MM.1S (cell line): Measurements from ENCODE around the gene DIS3L2.

Source experiments
- DNase-seq: peaks from one replicate; pipeline ENCODE4 v3.0.0-alpha.2; 2015
- H2AFZ ChIP-seq: fragments of 300-600 bp; sonication (generic); 2 replicates; pipeline ENCODE4 v1.6.0; 2016; ENCODE audit warnings: antibody characterized with exemption, low read length
- H3F3A ChIP-seq: fragments of 300-600 bp; sonication (generic); 2 replicates; pipeline ENCODE4 v1.6.1; 2016; ENCODE audit warnings: mild to moderate bottlenecking, antibody characterized with exemption, low read length, moderate library complexity, mixed read lengths; ENCODE audit not compliant: insufficient read depth
- H3K27ac ChIP-seq: fragments of 300-600 bp; sonication (generic); 2 replicates; pipeline ENCODE4 v1.5.1; 2016; ENCODE audit warnings: mild to moderate bottlenecking, low read length
- H3K27me3 ChIP-seq: fragments of 300-600 bp; sonication (generic); replicated peaks from 2 replicates; pipeline ENCODE4 v1.6.0; 2016; ENCODE audit warnings: low read length; ENCODE audit not compliant: insufficient read depth
- H3K36me3 ChIP-seq: fragments of 300-600 bp; sonication (generic); replicated peaks from 2 replicates; pipeline ENCODE4 v1.6.1; 2016; ENCODE audit warnings: mild to moderate bottlenecking, low read length, mixed read lengths; ENCODE audit not compliant: insufficient read depth
- H3K4me1 ChIP-seq: fragments of 300-600 bp; sonication (generic); 2 replicates; pipeline ENCODE4 v1.6.1; 2016; ENCODE audit warnings: low read length, mixed read lengths
- H3K4me2 ChIP-seq: fragments of 300-600 bp; sonication (generic); 2 replicates; pipeline ENCODE4 v1.6.0; 2016; ENCODE audit warnings: low read depth, low read length
- H3K4me3 ChIP-seq: fragments of 300-600 bp; sonication (generic); 2 replicates; pipeline ENCODE4 v1.5.1; 2016; ENCODE audit warnings: low read length, mixed read lengths
- H3K79me2 ChIP-seq: fragments of 300-600 bp; sonication (generic); 2 replicates; pipeline ENCODE4 v1.6.1; 2016; ENCODE audit warnings: mixed run types, low read length, mixed read lengths
- H3K9ac ChIP-seq: fragments of 300-600 bp; sonication (generic); 2 replicates; pipeline ENCODE4 v1.6.1; 2016; ENCODE audit warnings: low read length, mixed read lengths
- H3K9me2 ChIP-seq: fragments of 300-600 bp; sonication (generic); replicated peaks from 2 replicates; pipeline ENCODE4 v1.6.1; 2016; ENCODE audit warnings: mild to moderate bottlenecking, low read length, mixed read lengths; ENCODE audit not compliant: insufficient read depth
- H3K9me3 ChIP-seq: fragments of 300-600 bp; sonication (generic); replicated peaks from 2 replicates; pipeline ENCODE4 v1.6.1; 2016; ENCODE audit warnings: mild to moderate bottlenecking, low read length, mixed read lengths; ENCODE audit not compliant: insufficient read depth
- H4K20me1 ChIP-seq: fragments of 300-600 bp; sonication (generic); 2 replicates; pipeline ENCODE4 v1.6.1; 2016; ENCODE audit warnings: mild to moderate bottlenecking, low read length, moderate library complexity, mixed read lengths; ENCODE audit not compliant: insufficient read depth
- EZH2 ChIP-seq: fragments of 300-600 bp; sonication (generic); optimal IDR thresholded peaks from 2 replicates; pipeline ENCODE3; 2017; ENCODE audit warnings: low read depth, mild to moderate bottlenecking, antibody characterized with exemption, low read length, mixed read lengths
- EZH2phosphoT487 ChIP-seq: fragments of 300-600 bp; sonication (generic); IDR thresholded peaks from 2 replicates; pipeline ENCODE4 v1.6.1; 2018; ENCODE audit warnings: antibody characterized with exemption, low read length
- TF ChIP-seq, protein P1 (sequence below): fragments of 300-600 bp; sonication (generic); IDR thresholded peaks from 2 replicates; pipeline ENCODE4 v1.5.1; 2016; ENCODE audit warnings: antibody characterized with exemption, low read length, mixed read lengths

The DIS3L2 gene

DNA sequence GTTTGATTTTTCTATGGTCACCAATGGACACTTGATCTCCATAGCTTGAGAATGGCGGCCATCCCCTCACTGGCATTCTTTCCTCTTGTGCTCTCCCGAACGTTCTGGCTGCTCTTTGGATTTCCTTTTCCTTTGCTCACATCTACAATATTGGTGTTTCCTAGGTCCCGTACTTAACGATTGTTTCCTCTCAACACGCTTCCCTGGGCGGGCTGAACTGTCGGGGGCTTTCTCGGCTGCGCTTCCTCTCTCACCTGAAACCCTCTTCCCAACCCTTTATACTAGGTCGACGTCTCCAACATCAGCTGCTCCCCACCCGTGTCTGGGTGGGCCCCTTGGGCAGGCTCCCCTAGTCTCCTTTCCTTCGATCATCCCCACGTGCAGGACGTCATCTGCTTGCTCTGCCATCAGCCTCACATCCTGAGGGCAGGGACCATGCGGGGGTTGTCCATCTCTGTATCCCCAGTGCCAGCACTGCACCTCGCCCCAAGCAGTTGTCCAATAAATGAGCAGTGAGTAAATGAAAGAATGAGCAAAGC lies 634 bp upstream of the DIS3L2 start:
- H4K20me1 ChIP-seq = no peaks in the 10 kb centered on the region

DNA sequence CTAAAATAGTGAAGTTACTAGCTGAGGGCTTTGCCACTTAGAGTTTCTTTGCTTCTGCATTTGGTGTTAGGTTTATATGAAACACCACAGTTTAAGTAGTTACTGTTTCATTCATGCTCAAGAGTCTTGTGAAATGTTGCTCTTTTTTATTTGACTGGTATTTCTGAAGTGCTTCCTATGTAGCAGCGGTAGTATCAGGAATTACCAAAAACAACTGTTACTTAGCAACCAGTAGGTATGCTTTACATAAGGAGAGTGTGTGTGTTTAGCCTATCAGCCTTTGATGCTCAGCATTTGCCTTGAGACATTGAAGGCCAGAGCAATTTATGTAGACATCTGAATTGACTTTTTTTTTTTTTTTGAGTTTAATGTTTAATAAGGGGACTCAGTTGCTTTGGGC lies 3.6 kb downstream of the DIS3L2 start:
- H3K4me3 ChIP-seq = no peak overlapping the region
- no peak overlapping the region for H3K9ac ChIP-seq
- no peaks in the 10 kb centered on the region for H3K27me3 ChIP-seq
- H3K4me2 ChIP-seq = no peak overlapping the region
- DNase-seq = no peak
- peaks cover 82% of the 10 kb centered on the region for H3K79me2 ChIP-seq
- no peaks in the 10 kb centered on the region for H4K20me1 ChIP-seq
- no peak overlapping the region for H3K27ac ChIP-seq
- H3K36me3 ChIP-seq = no peaks in the 10 kb centered on the region
- peaks cover 3% of the 10 kb centered on the region for H3K4me1 ChIP-seq
- H2AFZ ChIP-seq = no peak overlapping the region
- H3K9me2 ChIP-seq = no peaks in the 10 kb centered on the region
- H3K9me3 ChIP-seq = no peaks in the 10 kb centered on the region
- TF ChIP-seq EZH2phosphoT487 (no peak), EZH2 (no peak)
- TF ChIP-seq, protein P1, sequence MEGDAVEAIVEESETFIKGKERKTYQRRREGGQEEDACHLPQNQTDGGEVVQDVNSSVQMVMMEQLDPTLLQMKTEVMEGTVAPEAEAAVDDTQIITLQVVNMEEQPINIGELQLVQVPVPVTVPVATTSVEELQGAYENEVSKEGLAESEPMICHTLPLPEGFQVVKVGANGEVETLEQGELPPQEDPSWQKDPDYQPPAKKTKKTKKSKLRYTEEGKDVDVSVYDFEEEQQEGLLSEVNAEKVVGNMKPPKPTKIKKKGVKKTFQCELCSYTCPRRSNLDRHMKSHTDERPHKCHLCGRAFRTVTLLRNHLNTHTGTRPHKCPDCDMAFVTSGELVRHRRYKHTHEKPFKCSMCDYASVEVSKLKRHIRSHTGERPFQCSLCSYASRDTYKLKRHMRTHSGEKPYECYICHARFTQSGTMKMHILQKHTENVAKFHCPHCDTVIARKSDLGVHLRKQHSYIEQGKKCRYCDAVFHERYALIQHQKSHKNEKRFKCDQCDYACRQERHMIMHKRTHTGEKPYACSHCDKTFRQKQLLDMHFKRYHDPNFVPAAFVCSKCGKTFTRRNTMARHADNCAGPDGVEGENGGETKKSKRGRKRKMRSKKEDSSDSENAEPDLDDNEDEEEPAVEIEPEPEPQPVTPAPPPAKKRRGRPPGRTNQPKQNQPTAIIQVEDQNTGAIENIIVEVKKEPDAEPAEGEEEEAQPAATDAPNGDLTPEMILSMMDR = no peak
- H3F3A ChIP-seq = no peaks in the 10 kb centered on the region

More for the DNA sequence above, 634 bp upstream of the DIS3L2 start:
- peak overlapping the region; percentile 89 for H3K4me3 ChIP-seq
- peaks cover 46% of the 10 kb centered on the region for H3K79me2 ChIP-seq
- H3K4me2 ChIP-seq = peak overlapping the region; percentile 85
- H3K9me2 ChIP-seq = no peaks in the 10 kb centered on the region
- H3K4me1 ChIP-seq = peaks cover 3% of the 10 kb centered on the region
- no peaks in the 10 kb centered on the region for H3K36me3 ChIP-seq
- H3F3A ChIP-seq = no peaks in the 10 kb centered on the region
- TF ChIP-seq EZH2 (no peak), EZH2phosphoT487 (no peak)
- TF ChIP-seq, protein P1 = no peak
- no peak for DNase-seq
- peak overlapping the region; percentile 55; the same call in 1 of the 2 replicates for H3K27ac ChIP-seq
- peak overlapping the region; percentile 80 for H3K9ac ChIP-seq
- H3K27me3 ChIP-seq = no peaks in the 10 kb centered on the region
- H3K9me3 ChIP-seq = no peaks in the 10 kb centered on the region
- peak overlapping the region; percentile 97 for H2AFZ ChIP-seq

DNA sequence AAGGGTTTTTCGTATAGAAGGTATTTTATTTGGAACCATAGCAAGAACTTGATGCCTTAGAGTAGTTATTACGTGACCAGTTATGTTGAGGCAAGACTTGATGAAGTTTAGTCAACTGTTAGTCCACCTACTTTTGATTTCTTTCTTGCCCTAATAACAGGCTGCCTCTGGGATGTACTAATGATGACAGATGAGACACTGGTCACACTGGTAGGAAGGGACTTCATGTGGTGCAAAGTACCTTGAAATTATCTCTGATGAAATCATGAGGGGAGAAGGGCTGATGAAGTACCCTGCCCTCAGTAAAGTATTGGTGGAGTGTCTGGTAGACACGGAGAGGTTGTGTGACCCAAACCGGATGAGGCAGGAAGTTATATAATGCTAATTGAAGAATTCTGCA lies 5.4 kb downstream of the DIS3L2 start:
- no peaks in the 10 kb centered on the region for H3K9me2 ChIP-seq
- no peaks in the 10 kb centered on the region for H3K9me3 ChIP-seq
- no peaks in the 10 kb centered on the region for H4K20me1 ChIP-seq
- no peak overlapping the region for H3K27ac ChIP-seq
- TF ChIP-seq EZH2 = no peak
- no peak overlapping the region for H3K4me2 ChIP-seq
- no peak overlapping the region for H3K4me3 ChIP-seq
- H3K27me3 ChIP-seq = no peaks in the 10 kb centered on the region
- H3K4me1 ChIP-seq = no peaks in the 10 kb centered on the region
- no peaks in the 10 kb centered on the region for H3K36me3 ChIP-seq
- H3K9ac ChIP-seq = no peak overlapping the region
- H3K79me2 ChIP-seq = peaks cover 82% of the 10 kb centered on the region
- no peak for DNase-seq
- H3F3A ChIP-seq = no peaks in the 10 kb centered on the region
- H2AFZ ChIP-seq = no peak overlapping the region

DNA sequence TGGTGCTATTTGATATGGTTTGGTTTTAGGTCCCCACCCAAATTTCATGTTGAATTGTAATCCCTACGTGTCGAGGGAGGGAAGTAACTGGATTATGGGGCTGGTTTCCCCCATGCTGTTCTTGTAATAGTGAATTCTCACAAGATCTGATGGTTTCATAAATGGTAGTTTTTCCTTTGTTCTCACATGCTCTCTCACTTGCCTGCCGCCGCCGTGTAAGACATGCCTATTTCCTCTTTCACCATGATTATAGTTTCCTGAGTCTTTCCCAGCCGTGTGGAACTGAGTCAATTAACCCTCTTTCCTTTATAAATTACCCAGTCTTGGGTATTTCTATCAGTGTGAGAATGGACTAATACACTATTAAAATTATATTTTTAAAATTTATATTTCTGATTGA lies 7.3 kb downstream of the DIS3L2 start:
- H3K27me3 ChIP-seq = no peaks in the 10 kb centered on the region
- H3K9ac ChIP-seq = no peak overlapping the region
- H3F3A ChIP-seq = no peaks in the 10 kb centered on the region
- H4K20me1 ChIP-seq = no peaks in the 10 kb centered on the region
- TF ChIP-seq EZH2phosphoT487 = no peak
- TF ChIP-seq, protein P1 = no peak
- no peak for TF ChIP-seq EZH2
- peaks cover 64% of the 10 kb centered on the region for H3K79me2 ChIP-seq
- H3K4me1 ChIP-seq = no peaks in the 10 kb centered on the region
- H3K4me3 ChIP-seq = no peak overlapping the region
- no peaks in the 10 kb centered on the region for H3K9me3 ChIP-seq
- H3K27ac ChIP-seq = no peak overlapping the region
- no peak overlapping the region for H3K4me2 ChIP-seq
- H3K9me2 ChIP-seq = no peaks in the 10 kb centered on the region
- no peak for DNase-seq
- no peaks in the 10 kb centered on the region for H3K36me3 ChIP-seq
- H2AFZ ChIP-seq = no peak overlapping the region
